ENCODE results near the gene ERICH4. TPM values are rescaled to one million over a fixed set of nuclear protein-coding genes. Genes with fewer than 3 reads are reported as not detected.
"Not testable (repeated sequence)": the region's sequence is repeated elsewhere in the genome, so short reads cannot be mapped to it uniquely, and the experiment has no call there.

ERICH4 gene
- total and polyA plus RNA-seq, 8 donors: not detected

- Histone ChIP-seq H3K4me1 (peaks cover 0 to 14% (median 0%) of the 10 kb centered on the region in 3 donors), H3K27ac (no peak overlapping the region), H3K9me3 (no peaks in the 10 kb centered on the region), H3K4me3 (no peak overlapping the region), H3K27me3 (no peaks in the 10 kb centered on the region), H3K36me3 (no peaks in the 10 kb centered on the region)
- 39% methylated on average over 12 of the region's 12 CpGs for WGBS, 2 donors
- FAIRE-seq (no peak), ATAC-seq (no peak), DNase-seq (no peak)
- intact Hi-C loops (cut with DNase I): no loop called here
- no peak for TF ChIP-seq CTCF (IDR thresholded peaks at IDR 0.05)
These were observed 39.6 kb upstream of the ERICH4 start for GRCh38 chr19:41403181-41403970.

DNA sequence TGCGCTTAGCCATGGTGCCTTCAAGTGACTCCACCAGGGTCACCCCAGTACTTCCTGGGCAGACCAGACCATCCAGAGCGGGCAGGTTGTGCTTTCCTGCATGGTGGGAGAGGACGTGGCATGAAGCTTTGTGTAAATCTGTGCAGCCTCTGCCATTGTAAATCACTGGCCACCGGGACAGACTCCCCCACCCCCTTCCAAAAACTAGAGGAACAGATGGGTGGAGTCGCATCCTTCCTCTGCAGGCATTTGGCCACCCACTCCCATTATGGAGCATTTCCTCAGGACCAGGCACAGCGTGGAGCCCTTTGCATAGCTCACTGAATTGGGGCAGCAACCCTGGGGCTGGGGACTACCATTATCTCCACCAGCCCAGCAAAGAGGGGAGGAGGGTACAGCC lies 37.2 kb upstream of the ERICH4 start:
- no peak overlapping the region for H3K4me3 ChIP-seq
- 82 to 88% methylated on average over 6 of the region's 6 CpGs for WGBS, 2 donors
- H3K4me1 ChIP-seq: peaks cover 6 to 24% (median 15%) of the 10 kb centered on the region in 3 donors
- no peak overlapping the region for H3K27ac ChIP-seq
- intact Hi-C loops (cut with DNase I): no loop called here
- no peaks in the 10 kb centered on the region for H3K36me3 ChIP-seq
- ATAC-seq (no peak), FAIRE-seq (no peak), DNase-seq (no peak)
- no peak for TF ChIP-seq CTCF (IDR thresholded peaks at IDR 0.05)
- no peaks in the 10 kb centered on the region for H3K27me3 ChIP-seq
- no peaks in the 10 kb centered on the region for H3K9me3 ChIP-seq

DNA sequence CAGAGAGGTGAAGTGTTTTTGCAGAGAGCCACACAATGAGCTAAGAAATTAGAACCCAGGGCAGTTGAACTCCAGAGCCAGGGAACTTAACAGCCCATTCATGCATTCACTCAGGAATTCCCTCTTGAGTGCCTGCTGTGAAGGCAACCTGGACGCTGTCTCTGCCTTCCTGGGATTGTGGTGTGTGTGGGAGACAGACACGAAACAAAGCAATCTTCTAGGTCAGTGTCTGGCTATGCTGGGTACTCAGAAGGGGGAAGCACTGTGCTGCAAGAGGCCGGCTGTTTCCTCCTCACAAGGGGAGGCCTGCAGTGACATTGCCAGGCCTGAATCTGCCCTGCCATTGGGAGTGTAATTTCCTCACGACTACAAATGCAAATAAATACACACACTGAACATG lies 35.7 kb upstream of the ERICH4 start:
- DNase-seq (no peak), FAIRE-seq (no peak)
- 67 to 75% methylated on average over 4 of the region's 4 CpGs for WGBS, 2 donors

GRCh38 chr19:41408256-41408655 lies 34.7 kb upstream of the ERICH4 start:
- DNase-seq (no peak), ATAC-seq (no peak), FAIRE-seq (no peak)
- peaks cover 0 to 4% (median 0%) of the 10 kb centered on the region in 3 donors for H3K36me3 ChIP-seq
- 80% methylated on average over 4 of the region's 4 CpGs for WGBS, 2 donors
- no peaks in the 10 kb centered on the region for H3K27me3 ChIP-seq
- TF ChIP-seq CTCF (IDR thresholded peaks at IDR 0.05): no peak
- peak overlapping the region; percentile 65 to 81 (median 70) for H3K27ac ChIP-seq
- no peaks in the 10 kb centered on the region for H3K9me3 ChIP-seq
- peaks cover 6 to 23% (median 15%) of the 10 kb centered on the region in 3 donors for H3K4me1 ChIP-seq
- intact Hi-C loops (cut with DNase I): no loop called here
- H3K4me3 ChIP-seq: no peak overlapping the region

More for the DNA sequence above, 35.7 kb upstream of the ERICH4 start:
- Histone ChIP-seq H3K27ac (no peak overlapping the region), H3K9me3 (no peaks in the 10 kb centered on the region), H3K36me3 (peaks cover 0 to 4% (median 0%) of the 10 kb centered on the region in 3 donors), H3K4me1 (peaks cover 6 to 24% (median 15%) of the 10 kb centered on the region in 3 donors), H3K4me3 (no peak overlapping the region), H3K27me3 (no peaks in the 10 kb centered on the region)
- no peak for TF ChIP-seq CTCF (IDR thresholded peaks at IDR 0.05)
- peak in 1 of 4 donors; percentile 3 for ATAC-seq
- intact Hi-C loops (cut with DNase I): no loop called here

- H3K27me3 ChIP-seq; FAIRE-seq; DNase-seq; H3K9me3 ChIP-seq; intact Hi-C loops (cut with DNase I); H3K36me3 ChIP-seq; H3K4me3 ChIP-seq; ATAC-seq: not testable (repeated sequence)
- Histone ChIP-seq H3K27ac (peak overlapping the region; percentile 65 to 81 (median 70)), H3K4me1 (peaks cover 6 to 21% (median 15%) of the 10 kb centered on the region in 3 donors)
- 71 to 79% methylated on average over 5 of the region's 5 CpGs for WGBS, 2 donors
These were observed 34.1 kb upstream of the ERICH4 start for GRCh38 chr19:41408846-41409245.
